Epithelial cell of proximal tubule (primary cell): ENCODE measurements around the gene ZNF318. TPM values are rescaled to one million over a fixed set of nuclear protein-coding genes. Genes with fewer than 3 reads are reported as not detected.
"Not testable (repeated sequence)": the region's sequence is repeated elsewhere in the genome, so short reads cannot be mapped to it uniquely, and the experiment has no call there.

Experiments used
- DNase-seq: peaks from one replicate; pipeline ENCODE4 v3.0.0-alpha.2; 2011; ENCODE audit warnings: low read depth
- H3K4me3 ChIP-seq: 2 replicates; pipeline ENCODE4 v1.5.1; 2011; ENCODE audit warnings: low read depth, mild to moderate bottlenecking, low read length
- total RNA-seq: library from RNA; depleted of rRNA; stranded (reverse); fragments of >200 nt; gene quantifications from 2 replicates; pipeline ENCODE4 v1.2.3, GENCODE V29; 2015
- TF ChIP-seq, protein P1 (sequence below): conservative IDR thresholded peaks from 2 replicates; pipeline ENCODE4 v1.5.1; 2012; ENCODE audit warnings: low read depth, mild to moderate bottlenecking, low read length

ZNF318 gene
- total RNA-seq, 1 donor from 2014 or later: 7.7 TPM

DNA sequence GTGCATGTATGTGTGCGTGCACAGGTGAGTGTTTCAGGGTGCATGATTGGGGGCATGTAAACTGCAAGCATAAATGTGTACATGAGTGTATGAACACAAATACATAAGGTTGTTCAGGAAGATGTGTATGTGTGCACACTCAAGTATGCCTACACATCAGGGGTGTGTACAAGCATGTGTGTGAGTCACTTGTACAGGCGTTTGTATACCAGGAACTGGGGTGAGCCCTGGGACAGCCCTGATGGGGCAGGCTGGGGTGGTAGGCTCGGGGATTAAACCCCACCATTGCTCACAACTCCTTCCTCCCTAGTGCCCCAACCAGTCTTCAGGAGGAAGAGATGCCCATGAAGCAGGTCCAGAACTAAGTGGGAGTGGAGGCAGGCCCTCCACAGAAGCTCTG is 65.1 kb downstream of the ZNF318 start:
- TF ChIP-seq, protein P1, sequence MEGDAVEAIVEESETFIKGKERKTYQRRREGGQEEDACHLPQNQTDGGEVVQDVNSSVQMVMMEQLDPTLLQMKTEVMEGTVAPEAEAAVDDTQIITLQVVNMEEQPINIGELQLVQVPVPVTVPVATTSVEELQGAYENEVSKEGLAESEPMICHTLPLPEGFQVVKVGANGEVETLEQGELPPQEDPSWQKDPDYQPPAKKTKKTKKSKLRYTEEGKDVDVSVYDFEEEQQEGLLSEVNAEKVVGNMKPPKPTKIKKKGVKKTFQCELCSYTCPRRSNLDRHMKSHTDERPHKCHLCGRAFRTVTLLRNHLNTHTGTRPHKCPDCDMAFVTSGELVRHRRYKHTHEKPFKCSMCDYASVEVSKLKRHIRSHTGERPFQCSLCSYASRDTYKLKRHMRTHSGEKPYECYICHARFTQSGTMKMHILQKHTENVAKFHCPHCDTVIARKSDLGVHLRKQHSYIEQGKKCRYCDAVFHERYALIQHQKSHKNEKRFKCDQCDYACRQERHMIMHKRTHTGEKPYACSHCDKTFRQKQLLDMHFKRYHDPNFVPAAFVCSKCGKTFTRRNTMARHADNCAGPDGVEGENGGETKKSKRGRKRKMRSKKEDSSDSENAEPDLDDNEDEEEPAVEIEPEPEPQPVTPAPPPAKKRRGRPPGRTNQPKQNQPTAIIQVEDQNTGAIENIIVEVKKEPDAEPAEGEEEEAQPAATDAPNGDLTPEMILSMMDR: no peak
- no peak overlapping the region for H3K4me3 ChIP-seq
- DNase-seq: no peak

DNA sequence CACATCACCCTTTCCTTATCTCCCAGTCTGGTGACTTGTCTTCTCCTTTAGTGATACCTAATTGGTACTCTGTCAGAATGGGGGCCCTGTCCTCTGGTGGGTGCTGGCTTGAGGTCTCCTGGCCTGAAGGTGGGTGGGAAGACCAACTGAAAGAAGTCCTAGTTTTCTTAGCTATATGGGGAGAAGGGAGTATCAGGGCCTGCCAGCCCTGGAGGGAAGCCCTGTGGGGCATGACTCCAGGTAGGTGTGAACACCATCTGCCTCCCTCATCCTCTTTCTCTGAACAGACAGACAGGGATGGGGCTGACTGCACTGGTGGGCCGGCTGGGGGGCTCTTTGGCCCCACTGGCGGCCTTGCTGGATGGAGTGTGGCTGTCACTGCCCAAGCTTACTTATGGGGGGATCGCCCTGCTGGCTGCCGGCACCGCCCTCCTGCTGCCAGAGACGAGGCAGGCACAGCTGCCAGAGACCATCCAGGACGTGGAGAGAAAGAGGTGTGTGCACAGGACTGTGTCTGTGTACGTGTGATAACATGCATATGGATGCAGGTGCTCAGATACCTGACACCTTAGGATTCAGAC is 65.6 kb downstream of the ZNF318 start:
- no peak overlapping the region for H3K4me3 ChIP-seq
- TF ChIP-seq, protein P1: no peak
- DNase-seq: no peak

DNA sequence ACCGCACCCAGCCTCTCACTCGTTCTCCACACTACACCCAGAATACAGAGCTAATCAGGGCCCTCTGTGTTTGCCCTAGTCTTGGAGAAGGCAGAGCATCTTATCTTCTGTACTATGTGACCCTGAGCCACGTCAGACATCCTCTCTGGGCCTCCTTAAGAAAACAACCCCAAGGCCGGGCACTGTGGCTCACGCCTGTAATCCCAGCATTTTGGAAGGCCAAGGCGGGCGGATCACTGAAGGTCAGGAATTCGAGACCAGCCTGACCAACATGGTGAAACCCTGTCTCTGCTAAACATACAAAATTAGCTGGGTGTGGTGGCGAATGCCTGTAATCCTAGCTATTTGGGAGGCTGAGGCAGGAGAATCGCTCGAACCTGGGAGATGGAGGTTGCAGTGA is 66.4 kb downstream of the ZNF318 start:
- DNase-seq, H3K4me3 ChIP-seq: not testable (repeated sequence)

DNA sequence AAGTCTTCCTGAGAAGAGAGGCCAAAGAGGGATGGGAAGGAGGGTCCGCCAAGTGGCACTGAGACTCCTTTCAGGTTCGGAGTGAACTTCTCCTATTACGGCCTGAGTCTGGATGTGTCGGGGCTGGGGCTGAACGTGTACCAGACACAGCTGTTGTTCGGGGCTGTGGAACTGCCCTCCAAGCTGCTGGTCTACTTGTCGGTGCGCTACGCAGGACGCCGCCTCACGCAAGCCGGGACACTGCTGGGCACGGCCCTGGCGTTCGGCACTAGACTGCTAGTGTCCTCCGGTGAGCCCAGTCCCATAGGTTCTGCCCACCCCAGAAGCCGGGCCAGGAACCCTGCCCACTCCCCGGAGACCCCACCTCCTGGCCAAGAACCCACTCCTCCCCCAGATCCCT is 67.3 kb downstream of the ZNF318 start:
- no peak for DNase-seq
- TF ChIP-seq, protein P1: no peak
- no peak overlapping the region for H3K4me3 ChIP-seq

DNA sequence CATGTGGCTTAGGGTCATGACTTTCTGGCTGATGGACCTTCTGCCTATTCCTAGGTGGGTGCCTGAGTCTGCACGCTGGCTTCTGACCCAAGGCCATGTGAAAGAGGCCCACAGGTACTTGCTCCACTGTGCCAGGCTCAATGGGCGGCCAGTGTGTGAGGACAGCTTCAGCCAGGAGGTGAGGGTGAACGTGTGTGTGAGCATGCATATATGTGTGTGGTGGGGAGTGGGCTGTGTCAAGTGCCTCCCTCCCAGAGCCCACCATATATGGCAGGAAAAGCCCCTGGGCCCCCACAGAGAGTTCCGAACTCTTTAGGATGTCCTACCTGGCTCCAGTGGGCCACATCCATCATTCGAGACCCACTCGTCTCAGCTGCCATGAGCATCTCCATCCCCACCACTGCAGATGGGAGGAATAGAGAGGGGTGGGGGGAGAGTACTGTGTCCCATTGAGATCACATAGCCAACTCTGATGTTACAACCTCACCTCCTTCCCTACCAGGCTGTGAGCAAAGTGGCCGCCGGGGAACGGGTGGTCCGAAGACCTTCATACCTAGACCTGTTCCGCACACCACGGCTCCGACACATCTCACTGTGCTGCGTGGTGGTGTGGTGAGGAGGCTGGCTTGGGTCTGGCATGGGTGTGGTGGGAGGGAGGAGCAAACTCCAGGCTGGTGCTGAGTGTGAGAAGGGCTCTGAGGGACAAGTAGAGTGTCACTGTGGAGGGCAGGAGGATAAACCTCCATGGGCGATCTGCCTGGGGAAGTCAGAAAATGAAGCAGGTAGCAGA is 68.2 kb downstream of the ZNF318 start:
- TF ChIP-seq, protein P1: no peak
- H3K4me3 ChIP-seq: no peak overlapping the region
- no peak for DNase-seq

DNA sequence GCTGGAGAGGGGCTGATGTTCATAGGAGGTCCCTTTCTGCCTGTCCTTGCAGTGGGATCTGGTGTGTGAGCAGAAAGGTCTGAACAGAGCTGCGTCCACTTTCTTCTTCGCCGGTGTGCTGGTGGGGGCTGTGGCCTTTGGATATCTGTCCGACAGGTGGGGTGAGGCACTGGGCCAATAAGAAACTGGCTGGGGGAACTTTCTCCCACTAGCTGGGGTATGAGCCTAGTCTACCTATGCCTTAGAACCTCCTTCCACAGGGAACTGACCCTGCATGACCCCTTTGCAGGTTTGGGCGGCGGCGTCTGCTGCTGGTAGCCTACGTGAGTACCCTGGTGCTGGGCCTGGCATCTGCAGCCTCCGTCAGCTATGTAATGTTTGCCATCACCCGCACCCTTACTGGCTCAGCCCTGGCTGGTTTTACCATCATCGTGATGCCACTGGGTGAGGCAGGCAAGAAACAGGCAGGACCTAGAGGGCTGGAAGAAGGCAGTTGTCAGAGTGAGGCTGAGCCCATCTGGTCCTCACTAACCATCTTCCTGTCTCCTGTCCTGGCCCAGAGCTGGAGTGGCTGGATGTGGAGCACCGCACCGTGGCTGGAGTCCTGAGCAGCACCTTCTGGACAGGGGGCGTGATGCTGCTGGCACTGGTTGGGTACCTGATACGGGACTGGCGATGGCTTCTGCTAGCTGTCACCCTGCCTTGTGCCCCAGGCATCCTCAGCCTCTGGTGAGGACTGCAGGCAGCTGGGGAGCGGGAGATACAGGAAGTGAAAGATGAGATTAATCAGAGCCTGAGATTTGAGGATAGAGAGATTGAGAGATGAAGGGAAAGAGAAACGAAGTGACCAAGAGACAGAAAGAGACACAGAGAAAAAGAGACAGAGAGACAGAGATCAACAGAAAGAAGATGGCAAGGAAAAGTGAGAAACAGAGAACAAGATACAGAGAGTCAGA is 69.8 kb downstream of the ZNF318 start:
- TF ChIP-seq, protein P1: peak; percentile 17
- DNase-seq: no peak

More for the DNA sequence above, 69.8 kb downstream of the ZNF318 start:
- H3K4me3 ChIP-seq: no peak overlapping the region
